Progenitor cell of endocrine pancreas (in vitro differentiated cells): Measurements from ENCODE around the gene ZNF488. TPM values are rescaled to one million over a fixed set of nuclear protein-coding genes. Genes with fewer than 3 reads are reported as not detected.
A peak's percentile ranks its signal among the peaks of the same experiment; 100 is the strongest.

ENCODE experiments used
- DNase-seq: peaks from one replicate; pipeline ENCODE4 v3.0.0; 2021; ENCODE audit warnings: low spot score; ENCODE audit not compliant: unreplicated experiment
- H3K27ac Mint-ChIP-seq: 2 replicates; pipeline ENCODE4 v1.8.0; 2021; ENCODE audit warnings: mild to moderate bottlenecking, moderate library complexity, mixed read lengths
- H3K27me3 Mint-ChIP-seq: 2 replicates; pipeline ENCODE4 v1.8.0; 2021; ENCODE audit warnings: mixed read lengths
- H3K36me3 Mint-ChIP-seq: 2 replicates; pipeline ENCODE4 v1.8.0; 2022; ENCODE audit warnings: mixed read lengths; ENCODE audit not compliant: insufficient read depth
- H3K4me1 Mint-ChIP-seq: 2 replicates; pipeline ENCODE4 v1.8.0; 2021; ENCODE audit warnings: low read depth, mixed read lengths
- H3K4me3 Mint-ChIP-seq: 2 replicates; pipeline ENCODE4 v1.8.0; 2021; ENCODE audit warnings: low read depth, mild to moderate bottlenecking, moderate library complexity, mixed read lengths
- H3K9me3 Mint-ChIP-seq: 2 replicates; pipeline ENCODE4 v1.8.0; 2021; ENCODE audit warnings: low read depth, mixed read lengths
- CTCF ChIP-seq: fragments of 200-600 bp; sonication (generic); IDR thresholded peaks from one replicate; pipeline ENCODE4 v1.5.0; 2021; ENCODE audit warnings: antibody characterized with exemption, mild to moderate bottlenecking; ENCODE audit not compliant: unreplicated experiment
- total RNA-seq: library from RNA; stranded (reverse); gene quantifications from 2 replicates; pipeline ENCODE4 v1.2.1, GENCODE V29; 2021

Gene ZNF488
- total RNA-seq, 1 donor from 2014 or later = 1.0 TPM

GRCh38 chr10:47363781-47364180, 20.3 kb downstream of the ZNF488 start:
- no peak for DNase-seq
- peaks cover 20% of the 10 kb centered on the region for H3K27me3 Mint-ChIP-seq
- peaks cover 4% of the 10 kb centered on the region for H3K4me1 Mint-ChIP-seq
- TF ChIP-seq CTCF = no peak
- no peak overlapping the region for H3K27ac Mint-ChIP-seq
- no peak overlapping the region for H3K4me3 Mint-ChIP-seq
- no peaks in the 10 kb centered on the region for H3K9me3 Mint-ChIP-seq
- no peaks in the 10 kb centered on the region for H3K36me3 Mint-ChIP-seq

GRCh38 chr10:47362199-47362598, 21.9 kb downstream of the ZNF488 start:
- H3K27me3 Mint-ChIP-seq = peaks cover 20% of the 10 kb centered on the region
- no peak overlapping the region for H3K4me3 Mint-ChIP-seq
- no peak overlapping the region for H3K27ac Mint-ChIP-seq
- H3K36me3 Mint-ChIP-seq = no peaks in the 10 kb centered on the region
- no peak for TF ChIP-seq CTCF
- no peaks in the 10 kb centered on the region for H3K9me3 Mint-ChIP-seq
- no peak for DNase-seq
- H3K4me1 Mint-ChIP-seq = peaks cover 3% of the 10 kb centered on the region

GRCh38 chr10:47361293-47361692, 22.8 kb downstream of the ZNF488 start:
- peak; percentile 90 for TF ChIP-seq CTCF
- no peak overlapping the region for H3K27ac Mint-ChIP-seq
- H3K4me1 Mint-ChIP-seq = peaks cover 3% of the 10 kb centered on the region
- no peaks in the 10 kb centered on the region for H3K9me3 Mint-ChIP-seq
- H3K4me3 Mint-ChIP-seq = no peak overlapping the region
- peaks cover 16% of the 10 kb centered on the region for H3K27me3 Mint-ChIP-seq
- DNase-seq = peak; percentile 45
- H3K36me3 Mint-ChIP-seq = no peaks in the 10 kb centered on the region

GRCh38 chr10:47360419-47361040, 23.6 kb downstream of the ZNF488 start:
- DNase-seq = no peak
- H3K4me3 Mint-ChIP-seq = no peak overlapping the region
- H3K36me3 Mint-ChIP-seq = no peaks in the 10 kb centered on the region

More at GRCh38 chr10:47360419-47361040, 23.6 kb downstream of the ZNF488 start:
- H3K9me3 Mint-ChIP-seq = no peaks in the 10 kb centered on the region
- H3K27me3 Mint-ChIP-seq = peaks cover 10% of the 10 kb centered on the region
- peaks cover 3% of the 10 kb centered on the region for H3K4me1 Mint-ChIP-seq
- no peak overlapping the region for H3K27ac Mint-ChIP-seq
- no peak for TF ChIP-seq CTCF
